Pancreas (tissue), 10 donors: ENCODE results near the gene SEMA5A. TPM values are rescaled to one million over a fixed set of nuclear protein-coding genes. Genes with fewer than 3 reads are reported as not detected.
"Not testable (repeated sequence)": the region's sequence is repeated elsewhere in the genome, so short reads cannot be mapped to it uniquely, and the experiment has no call there.

Experiments used
- ATAC-seq, 4 donors: fragments of 200-7000 bp; cut with Tn5 transposase; one replicate each; pipeline versions ENCODE4 v1.8.0 to v1.9.1; 2020; ENCODE audit warnings: mild to moderate bottlenecking in 4 of 4, moderate library complexity in 4 of 4
- DNase-seq, 6 donors: peaks; one replicate each; pipeline ENCODE4 v3.0.0-alpha.2; 2020
- FAIRE-seq: peaks from 2 replicates; lab custom pipeline; 2012; peaks lifted over from hg19 to GRCh38; lab: Jason Lieb, UNC
- H3K27ac ChIP-seq, 4 donors: fragments of 200-600 bp; sonication (generic); 1 replicate in 3 of 4; 2 replicates in 1 of 4; pipeline versions ENCODE4 v1.5.0 to v1.8.0; 2020
- H3K27me3 ChIP-seq, 4 donors: fragments of 200-600 bp; one replicate each; pipeline ENCODE4 v1.8.0; 2021
- H3K36me3 ChIP-seq, 3 donors: fragments of 200-600 bp; sonication (generic) in 1 of 3; one replicate each; pipeline versions ENCODE4 v1.5.0 to v1.8.0; 2020 to 2021
- H3K4me1 ChIP-seq, 3 donors: fragments of 200-600 bp; one replicate each; pipeline ENCODE4 v1.8.0; 2021
- H3K4me3 ChIP-seq, 4 donors: fragments of 200-600 bp; sonication (generic) in 2 of 4; one replicate each; pipeline versions ENCODE4 v1.5.0 to v1.8.0; 2020 to 2021
- H3K9me3 ChIP-seq, 4 donors: fragments of 200-600 bp; one replicate each; pipeline ENCODE4 v1.8.0; 2021
- CTCF ChIP-seq, 4 donors: fragments of 200-600 bp; sonication (generic) in 3 of 4; IDR thresholded peaks; one replicate each; pipeline versions ENCODE4 v1.5.0 to v1.8.0; 2021; ENCODE audit warnings: antibody characterized with exemption in 4 of 4
- WGBS, 2 donors: extraction: QIAGEN DNeasy Blood & Tissue Kit; methylation state at CpG; one replicate each; pipeline ENCODE4 v1.1.7; 2013; 5-methylcytosine and 5-hydroxymethylcytosine counted together
- intact Hi-C, 3 donors: fragments of 100-400 bp; cut with DNase I; formaldehyde crosslinking; loops; one replicate each; pipeline versions ENCODE4 v1.11.1 to v1.14.2; 2022
- polyA plus RNA-seq, 2 donors: library from polyadenylated mRNA; stranded (reverse); fragments of 200-250 nt; gene quantifications; one replicate each; pipeline ENCODE4 v1.2.3, GENCODE V29; 2013
- total RNA-seq, 6 donors: library from RNA; stranded (reverse); fragmentation: NEBNext Ultra II Directional in 4 of 6; extraction: Animal tissue kit (Norgen Biotek cat#: 25700) in 4 of 6; gene quantifications; one replicate each; pipeline versions ENCODE4 v1.2.1 to v1.2.4, GENCODE V29; 2021 to 2023
- donor health status: healthy with polysubstance abuse.
- donor health status: DM: no; HTN: no; CAD: no; lungs with moderate emphysema.
- donor health status: DM: no; HTN: no; CAD: no.
- donor health status: control.
- donor health status: control.
- donor health status: Bipolar disorder and iron deficiency.
- donor health status: DM: yes; HTN: yes; CAD: no.
- donor health status: DM: no; HTN: no; CAD: no.
- donor health status: DM: no; HTN: no; CAD: no.
- donor health status: DM: yes; HTN: yes; CAD: no.

Gene SEMA5A
- total and polyA plus RNA-seq, 8 donors, result 0.91 to 14.0 (median 6.4) TPM

GRCh38 chr5:9354336-9355081, 191.4 kb downstream of the SEMA5A start:
- FAIRE-seq (no peak), DNase-seq (no peak), ATAC-seq (peak in 1 of 4 donors; percentile 5)
- Histone ChIP-seq H3K4me1 (no peaks in the 10 kb centered on the region), H3K9me3 (no peaks in the 10 kb centered on the region), H3K36me3 (no peaks in the 10 kb centered on the region), H3K27me3 (no peaks in the 10 kb centered on the region), H3K27ac (peak overlapping the region in 1 of 4 donors; percentile 15), H3K4me3 (no peak overlapping the region)
- no peak for TF ChIP-seq CTCF (IDR thresholded peaks at IDR 0.05)
- 75 to 81% methylated on average over 7 of the region's 7 CpGs for WGBS, 2 donors
- intact Hi-C loops, result loop anchor here in 1 of 3 donors (10.0 kb wide), 1 partner anchor 190 kb away; the partner anchor contains the start of gene SEMA5A

GRCh38 chr5:9353048-9353447, 192.8 kb downstream of the SEMA5A start:
- FAIRE-seq, DNase-seq, H3K9me3 ChIP-seq, H3K36me3 ChIP-seq, H3K27me3 ChIP-seq, H3K4me1 ChIP-seq, ATAC-seq, H3K4me3 ChIP-seq: not testable (repeated sequence)
- intact Hi-C loops, result loop anchor here in 1 of 3 donors (10.0 kb wide), 1 partner anchor 192 kb away; the partner anchor contains the start of gene SEMA5A
- peak overlapping the region in 1 of 4 donors; percentile 24 for H3K27ac ChIP-seq

DNA sequence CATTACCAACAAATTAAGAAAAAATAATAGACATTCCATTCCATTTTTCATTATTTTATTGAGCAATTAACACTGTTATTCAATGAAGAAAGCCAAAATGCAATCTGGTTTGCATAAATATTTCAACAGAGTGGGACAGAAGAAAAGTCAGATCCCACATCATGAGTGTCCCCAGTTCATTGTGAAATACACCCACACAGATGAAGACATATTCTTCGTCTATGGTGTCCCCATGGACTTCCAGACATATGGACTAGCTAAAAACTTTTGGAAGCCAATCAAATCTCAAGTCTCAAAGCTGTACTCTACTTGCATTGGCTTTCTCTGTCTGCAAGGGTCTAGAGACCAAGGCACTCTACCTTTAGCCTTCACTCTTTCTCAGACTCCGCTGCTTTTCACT, 194.3 kb downstream of the SEMA5A start:
- no peak for TF ChIP-seq CTCF (IDR thresholded peaks at IDR 0.05)
- Histone ChIP-seq H3K9me3 (no peaks in the 10 kb centered on the region), H3K36me3 (no peaks in the 10 kb centered on the region), H3K4me3 (no peak overlapping the region), H3K4me1 (peaks cover 0 to 8% (median 8%) of the 10 kb centered on the region in 3 donors), H3K27me3 (no peaks in the 10 kb centered on the region), H3K27ac (no peak overlapping the region)
- no peak for FAIRE-seq
- no peak for DNase-seq
- ATAC-seq, result no peak
- intact Hi-C loops, result loop anchor here in 1 of 3 donors (10.0 kb wide), 1 partner anchor 193 kb away; the partner anchor contains the start of gene SEMA5A
- WGBS, 2 donors, result 89 to 91% methylated on average over 2 of the region's 2 CpGs

DNA sequence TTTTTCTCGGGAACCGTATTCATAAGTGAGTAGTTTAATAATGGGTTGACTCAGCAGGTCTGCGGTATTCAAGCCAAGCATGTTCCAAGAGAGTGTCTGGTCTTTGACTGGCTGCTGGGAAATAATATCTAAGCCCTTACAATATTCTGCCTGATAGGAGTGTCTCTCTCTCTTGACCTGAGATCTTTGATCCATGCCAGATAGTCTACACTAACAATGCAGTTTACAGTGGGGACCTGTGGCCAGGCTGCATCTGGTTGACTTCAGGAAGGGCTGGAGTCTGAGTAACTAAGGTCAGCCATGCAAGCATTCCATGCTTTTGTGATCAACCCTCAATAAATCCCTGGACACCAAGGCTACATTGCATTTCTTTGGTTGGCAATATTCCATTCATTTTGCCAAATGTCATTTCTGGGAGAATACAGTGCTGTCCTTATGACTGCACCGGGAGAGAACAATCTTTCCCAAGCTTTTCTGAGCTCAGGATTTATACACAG, 195.5 kb downstream of the SEMA5A start:
- intact Hi-C loops, result loop anchor here in 1 of 3 donors (10.0 kb wide), 1 partner anchor 194 kb away; the partner anchor contains the start of gene SEMA5A
- H3K36me3 ChIP-seq, result no peaks in the 10 kb centered on the region
- 71 to 80% methylated on average over 4 of the region's 4 CpGs for WGBS, 2 donors
- no peak overlapping the region for H3K4me3 ChIP-seq
- H3K27me3 ChIP-seq, result no peaks in the 10 kb centered on the region
- no peak overlapping the region for H3K27ac ChIP-seq
- DNase-seq (no peak), FAIRE-seq (no peak), ATAC-seq (peak in 3 of 4 donors; percentile 21 to 40 (median 22))
- TF ChIP-seq CTCF (IDR thresholded peaks at IDR 0.05), result no peak
- H3K4me1 ChIP-seq, result peaks cover 0 to 8% (median 8%) of the 10 kb centered on the region in 3 donors
- no peaks in the 10 kb centered on the region for H3K9me3 ChIP-seq

DNA sequence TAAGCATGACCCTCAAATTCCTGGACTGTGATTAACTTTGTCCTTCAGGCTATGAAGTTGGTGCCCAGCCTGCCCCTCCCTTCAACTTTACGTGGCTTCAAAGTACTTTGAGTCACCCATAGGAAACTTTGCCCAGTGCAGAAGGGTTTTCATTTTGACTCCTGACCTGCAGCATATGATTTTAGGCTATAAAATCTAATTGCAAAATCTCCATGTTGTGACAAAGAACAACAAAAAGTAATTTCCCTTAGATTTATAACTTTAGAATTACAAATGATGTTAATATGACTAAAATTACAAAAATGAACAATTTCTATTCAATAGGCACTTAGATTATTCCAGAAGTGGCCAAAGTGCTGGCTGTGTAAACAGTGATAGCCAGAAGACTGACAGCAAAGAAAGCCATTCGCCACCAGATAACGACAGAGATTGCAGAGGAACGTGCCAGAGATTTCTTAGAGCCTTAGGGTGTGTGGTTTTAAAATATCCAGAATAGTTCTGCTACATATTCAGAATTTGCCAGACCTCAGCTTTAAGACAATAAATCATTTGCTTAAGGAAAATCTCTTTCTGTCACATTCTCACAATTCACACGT, 197.4 kb downstream of the SEMA5A start:
- no peak for TF ChIP-seq CTCF (IDR thresholded peaks at IDR 0.05)
- H3K27me3 ChIP-seq, result no peaks in the 10 kb centered on the region
- H3K4me3 ChIP-seq, result no peak overlapping the region
- DNase-seq (no peak), ATAC-seq (peak in 3 of 4 donors; percentile 69 to 88 (median 76)), FAIRE-seq (no peak)
- 7 to 11% methylated on average over 5 of the region's 5 CpGs for WGBS, 2 donors
- intact Hi-C loops, result no loop called here
- H3K9me3 ChIP-seq, result no peaks in the 10 kb centered on the region
- H3K36me3 ChIP-seq, result no peaks in the 10 kb centered on the region
- peaks cover 0 to 8% (median 8%) of the 10 kb centered on the region in 3 donors for H3K4me1 ChIP-seq
- no peak overlapping the region for H3K27ac ChIP-seq
